GM23248 (cell line): Measurements from ENCODE around the gene TEN1. TPM values are rescaled to one million over a fixed set of nuclear protein-coding genes. Genes with fewer than 3 reads are reported as not detected.

Experiments
- DNase-seq: peaks from one replicate; pipeline ENCODE4 v3.0.0-alpha.2; 2015
- H2AFZ ChIP-seq: fragments of 200-600 bp; sonication (generic); 2 replicates; pipeline ENCODE4 v1.6.1; 2016; ENCODE audit warnings: antibody characterized with exemption
- H3F3A ChIP-seq: fragments of 200-600 bp; sonication (generic); 2 replicates; pipeline ENCODE4 v1.6.1; 2016; ENCODE audit warnings: mild to moderate bottlenecking, antibody characterized with exemption, mixed run types; ENCODE audit not compliant: insufficient read depth
- H3K27ac ChIP-seq: fragments of 200-600 bp; sonication (generic); 2 replicates; pipeline ENCODE4 v1.5.1; 2016; ENCODE audit warnings: mild to moderate bottlenecking
- H3K27me3 ChIP-seq: fragments of 200-600 bp; sonication (generic); replicated peaks from 2 replicates; pipeline ENCODE4 v1.6.1; 2016; ENCODE audit warnings: mild to moderate bottlenecking; ENCODE audit not compliant: insufficient read depth
- H3K36me3 ChIP-seq: fragments of 200-600 bp; sonication (generic); 2 replicates; pipeline ENCODE4 v1.6.1; 2016; ENCODE audit warnings: low read depth, mild to moderate bottlenecking
- H3K4me1 ChIP-seq: fragments of 200-600 bp; sonication (generic); 2 replicates; pipeline ENCODE4 v1.6.1; 2016; ENCODE audit warnings: mild to moderate bottlenecking; ENCODE audit not compliant: insufficient read depth
- H3K4me2 ChIP-seq: fragments of 200-600 bp; sonication (generic); one replicate; pipeline ENCODE4 v1.6.1; 2016; ENCODE audit warnings: mild to moderate bottlenecking; ENCODE audit not compliant: unreplicated experiment
- H3K4me3 ChIP-seq: fragments of 200-600 bp; sonication (generic); 2 replicates; pipeline ENCODE4 v1.5.1; 2016; ENCODE audit warnings: mild to moderate bottlenecking
- H3K79me2 ChIP-seq: fragments of 200-600 bp; sonication (generic); 2 replicates; pipeline ENCODE4 v1.6.1; 2016; ENCODE audit warnings: mild to moderate bottlenecking; ENCODE audit not compliant: insufficient read depth
- H3K9ac ChIP-seq: fragments of 200-600 bp; sonication (generic); 2 replicates; pipeline ENCODE4 v1.6.1; 2016; ENCODE audit warnings: mild to moderate bottlenecking
- H3K9me2 ChIP-seq: fragments of 200-600 bp; sonication (generic); 2 replicates; pipeline ENCODE4 v1.6.1; 2016; ENCODE audit warnings: mixed run types, mild to moderate bottlenecking, moderate library complexity; ENCODE audit not compliant: insufficient read depth
- H3K9me3 ChIP-seq: fragments of 200-600 bp; sonication (generic); one replicate; pipeline ENCODE4 v1.6.1; 2017; ENCODE audit warnings: low read depth
- H4K20me1 ChIP-seq: fragments of 200-600 bp; sonication (generic); 2 replicates; pipeline ENCODE4 v1.6.0; 2016; ENCODE audit not compliant: insufficient read depth
- EZH2 ChIP-seq: fragments of 200-600 bp; sonication (generic); IDR thresholded peaks from 2 replicates; pipeline ENCODE4 v1.6.1; 2018; ENCODE audit warnings: antibody characterized with exemption, mild to moderate bottlenecking; ENCODE audit not compliant: insufficient read depth, poor library complexity, severe bottlenecking
- EZH2phosphoT487 ChIP-seq: fragments of 200-600 bp; sonication (generic); IDR thresholded peaks from 2 replicates; pipeline ENCODE4 v1.6.1; 2018; ENCODE audit warnings: antibody characterized with exemption, moderate library complexity, mild to moderate bottlenecking, low read depth; ENCODE audit not compliant: insufficient read depth
- whole genome bisulfite sequencing, 2 experiments: methylation state at CpG; one replicate each; pipeline ENCODE4 v1.1.6; 2015 to 2017; ENCODE audit warnings: low lambda C conversion rate in 2 of 2, low coverage in 1 of 2; ENCODE audit errors: missing lambda C conversion rate in 2 of 2; 5-methylcytosine and 5-hydroxymethylcytosine counted together
- in situ Hi-C: fragments of 300-500 bp; cut with MboI; formaldehyde crosslinking; loops from 2 replicates; pipeline ENCODE4 v1.15.0; 2020
- polyA plus RNA-seq: library from polyadenylated mRNA; unstranded; fragments of >200 nt; fragmentation: Nextera tagmentation; extraction: Ambion mirVana; gene quantifications from 2 replicates; pipeline ENCODE4 v1.2.1, GENCODE V29; 2016
- total RNA-seq: library from RNA; depleted of rRNA; stranded (reverse); fragments of >200 nt; shearing (Covaris generic); gene quantifications from 2 replicates; pipeline ENCODE4 v1.2.3, GENCODE V29; 2014

TEN1 gene
- total and polyA plus RNA-seq, 2 experiments from 2014 or later: 19.5 to 21.2 TPM

GRCh38 chr17:75937652-75938051, 41.4 kb upstream of the TEN1 start:
- peaks cover 13% of the 10 kb centered on the region; the same call in 1 of the 2 replicates for H3F3A ChIP-seq
- no peak overlapping the region for H3K4me3 ChIP-seq
- H3K4me1 ChIP-seq: 0 out of 2 replicates have a peak, but pooled peaks cover 6% of the 10 kb centered on the region
- no peak overlapping the region for H3K27ac ChIP-seq
- H3K9me3 ChIP-seq: no peaks in the 10 kb centered on the region
- H3K79me2 ChIP-seq: no peaks in the 10 kb centered on the region
- WGBS, 2 experiments: 75 to 80% methylated on average over 13 of the region's 13 CpGs
- H3K9ac ChIP-seq: no peak overlapping the region
- no peak overlapping the region for H2AFZ ChIP-seq
- in situ Hi-C loops: no loop called here
- H4K20me1 ChIP-seq: no peaks in the 10 kb centered on the region
- H3K27me3 ChIP-seq: no peaks in the 10 kb centered on the region
- H3K9me2 ChIP-seq: no peaks in the 10 kb centered on the region
- H3K4me2 ChIP-seq: no peak overlapping the region
- no peaks in the 10 kb centered on the region for H3K36me3 ChIP-seq
- DNase-seq: no peak
- TF ChIP-seq EZH2 (no peak), EZH2phosphoT487 (no peak)

DNA sequence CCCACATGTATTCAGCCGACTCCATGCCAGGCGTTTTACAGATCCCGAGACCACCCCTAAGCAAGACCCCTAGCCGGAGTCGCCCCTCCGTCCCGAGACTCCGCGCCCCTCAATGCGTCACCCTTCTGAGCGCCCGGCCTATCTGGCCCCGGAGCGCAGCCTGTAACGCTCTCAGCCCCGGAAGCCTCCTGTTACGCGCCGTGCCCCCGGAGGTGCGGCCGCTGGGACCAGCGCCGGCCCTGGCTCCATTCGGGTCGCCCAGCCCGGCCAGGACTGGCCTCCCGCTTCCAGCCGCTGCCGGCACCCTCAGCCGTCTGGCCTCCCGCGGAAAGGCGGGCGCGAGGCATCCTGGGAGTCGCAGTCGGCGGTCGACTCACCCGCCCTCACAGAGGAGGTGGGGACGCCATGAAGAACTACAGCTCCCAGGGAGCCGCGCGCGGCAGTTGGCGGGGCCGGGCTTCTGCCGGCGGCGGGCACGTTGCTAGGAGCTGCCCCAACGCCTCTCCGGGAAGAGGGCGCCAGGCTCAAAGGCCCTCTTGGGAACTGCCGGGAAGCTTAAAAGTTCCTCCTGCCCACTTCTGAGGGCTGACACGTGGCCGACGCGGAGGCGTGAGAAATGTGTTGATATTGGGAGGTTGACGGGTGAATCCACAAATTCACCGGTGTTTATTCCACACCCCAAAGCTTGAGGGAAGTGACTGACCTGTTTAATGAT, 38.2 kb upstream of the TEN1 start, which contains the start of gene FBF1:
TSS of gene FBF1 (minus strand) at position 316 of the 715 bp plus-strand sequence. CDS start 2,893 bp downstream, outside the sequence.
- no peaks in the 10 kb centered on the region for H3K79me2 ChIP-seq
- in situ Hi-C loops: no loop called here
- 0 out of 2 replicates have a peak, but pooled peaks cover 6% of the 10 kb centered on the region for H3K4me1 ChIP-seq
- peak within 1 kb of the TSS; percentile 98 for H3K4me2 ChIP-seq
- H3K36me3 ChIP-seq: peaks cover 8% of the 10 kb centered on the region; the same call in 1 of the 2 replicates
- H3K27me3 ChIP-seq: no peaks in the 10 kb centered on the region
- H3F3A ChIP-seq: peaks cover 15% of the 10 kb centered on the region
- H3K9me3 ChIP-seq: no peaks in the 10 kb centered on the region
- peak within 1 kb of the TSS; percentile 92 for H3K9ac ChIP-seq
- peak; percentile 99 for DNase-seq
- no peaks in the 10 kb centered on the region for H3K9me2 ChIP-seq
- no peaks in the 10 kb centered on the region for H4K20me1 ChIP-seq
- 2% methylated on average over 53 to 58 of the region's 63 CpGs for WGBS, 2 experiments
- peak within 1 kb of the TSS; percentile 97 for H3K4me3 ChIP-seq
- no peak for TF ChIP-seq EZH2phosphoT487
- TF ChIP-seq EZH2: no peak
- H2AFZ ChIP-seq: peak within 1 kb of the TSS; percentile 94
- H3K27ac ChIP-seq: peak within 1 kb of the TSS; percentile 61

DNA sequence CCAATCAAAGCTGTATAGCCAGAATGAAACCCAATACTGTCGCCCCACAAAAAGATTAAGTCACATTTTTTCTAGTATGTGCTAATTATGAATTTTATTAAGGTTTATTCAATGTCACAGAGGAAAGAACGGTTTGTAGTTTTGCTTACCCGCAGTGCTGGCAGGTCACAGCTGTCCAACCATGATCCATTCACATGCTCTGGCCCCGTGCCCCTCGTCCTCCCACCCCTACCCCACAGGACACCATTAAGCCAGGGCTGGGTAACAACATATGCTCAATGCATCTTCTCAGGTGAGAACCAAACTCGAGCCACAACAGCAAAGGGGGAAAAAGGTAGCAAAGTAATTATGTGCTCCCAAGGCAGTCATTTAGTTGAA, 37.6 kb upstream of the TEN1 start:
- no peaks in the 10 kb centered on the region for H3K79me2 ChIP-seq
- DNase-seq: no peak
- peak overlapping the region; percentile 97 for H3K4me3 ChIP-seq
- H3K36me3 ChIP-seq: peaks cover 11% of the 10 kb centered on the region
- H3K4me1 ChIP-seq: 0 out of 2 replicates have a peak, but pooled peaks cover 6% of the 10 kb centered on the region
- peak overlapping the region; percentile 60 for H2AFZ ChIP-seq
- peak overlapping the region; percentile 76 for H3K4me2 ChIP-seq
- peaks cover 15% of the 10 kb centered on the region for H3F3A ChIP-seq
- in situ Hi-C loops: no loop called here
- 14 to 26% methylated on average over 6 of the region's 6 CpGs for WGBS, 2 experiments
- H3K9ac ChIP-seq: peak overlapping the region; percentile 92
- no peaks in the 10 kb centered on the region for H3K9me3 ChIP-seq
- no peaks in the 10 kb centered on the region for H3K9me2 ChIP-seq
- H4K20me1 ChIP-seq: no peaks in the 10 kb centered on the region
- no peaks in the 10 kb centered on the region for H3K27me3 ChIP-seq
- no peak for TF ChIP-seq EZH2
- H3K27ac ChIP-seq: peak overlapping the region; percentile 61

DNA sequence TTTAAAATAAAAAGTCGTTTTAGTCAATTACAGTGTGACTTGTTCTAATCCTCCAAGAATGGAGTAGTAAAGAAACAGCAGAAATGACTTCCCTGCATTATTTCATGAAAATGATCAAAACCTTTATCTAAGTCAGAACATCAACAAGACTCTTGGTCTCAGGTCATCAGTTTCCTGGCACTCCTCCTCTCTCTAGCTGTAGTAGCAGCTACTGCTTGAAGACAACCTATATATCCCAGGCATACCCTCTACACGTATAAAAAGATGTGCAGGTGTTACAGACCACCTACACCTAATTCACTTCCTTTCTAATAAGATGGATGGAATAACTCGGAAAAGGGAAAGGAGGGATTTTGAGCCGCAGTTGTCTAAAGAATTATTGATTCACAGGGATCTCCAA, 36.6 kb upstream of the TEN1 start:
- no peaks in the 10 kb centered on the region for H3K79me2 ChIP-seq
- H3K4me1 ChIP-seq: 0 out of 2 replicates have a peak, but pooled peaks cover 6% of the 10 kb centered on the region
- no peak overlapping the region for H3K27ac ChIP-seq
- no peak for DNase-seq
- H3K36me3 ChIP-seq: peaks cover 21% of the 10 kb centered on the region
- no peaks in the 10 kb centered on the region for H3K27me3 ChIP-seq
- H3K9ac ChIP-seq: no peak overlapping the region
- H3K4me2 ChIP-seq: no peak overlapping the region
- 97% methylated on average over 4 of the region's 4 CpGs for WGBS, 2 experiments
- no peak overlapping the region for H3K4me3 ChIP-seq
- H4K20me1 ChIP-seq: no peaks in the 10 kb centered on the region
- peaks cover 15% of the 10 kb centered on the region for H3F3A ChIP-seq
- no peaks in the 10 kb centered on the region for H3K9me2 ChIP-seq
- no peak overlapping the region for H2AFZ ChIP-seq
- in situ Hi-C loops: no loop called here
- no peaks in the 10 kb centered on the region for H3K9me3 ChIP-seq
- TF ChIP-seq EZH2 (no peak), EZH2phosphoT487 (no peak)
